Ovary (tissue), 9 donors: ENCODE measurements around the gene TLE4. TPM values are rescaled to one million over a fixed set of nuclear protein-coding genes. Genes with fewer than 3 reads are reported as not detected.

Experiments used
- DNase-seq, 5 donors: peaks; one replicate each; pipeline ENCODE4 v3.0.0-alpha.2; 2019 to 2020
- H3K27ac ChIP-seq, 2 donors: fragments of 200-600 bp; one replicate each; pipeline versions ENCODE4 v1.5.1 to v1.8.0; 2019 to 2022
- H3K27me3 ChIP-seq: fragments of 200-600 bp; one replicate; pipeline ENCODE4 v1.8.0; 2022
- H3K36me3 ChIP-seq: fragments of 200-600 bp; sonication (generic); one replicate; pipeline ENCODE4 v1.5.1; 2019
- H3K4me1 ChIP-seq: one replicate; pipeline ENCODE4 v1.8.1; 2013; ENCODE audit warnings: mild to moderate bottlenecking, moderate library complexity; ENCODE audit not compliant: insufficient read depth
- H3K4me3 ChIP-seq: fragments of 200-600 bp; sonication (generic); one replicate; pipeline ENCODE4 v1.5.1; 2017
- H3K9me3 ChIP-seq, 2 donors: fragments of 200-600 bp in 1 of 2; sonication (generic) in 1 of 2; one replicate each; pipeline versions ENCODE4 v1.5.1 to v1.8.1; 2013 to 2019; ENCODE audit warnings: mild to moderate bottlenecking in 1 of 2, moderate library complexity in 1 of 2
- CTCF ChIP-seq, 3 donors: fragments of 450-650 bp in 2 of 3; fragments of 200-600 bp in 1 of 3; IDR thresholded peaks; one replicate each; pipeline versions ENCODE4 v1.5.1 to v1.8.0; 2016 to 2022; ENCODE audit warnings: antibody characterized with exemption in 3 of 3, mild to moderate bottlenecking in 1 of 3
- EP300 ChIP-seq: sonication (generic); formaldehyde crosslinking; IDR thresholded peaks from one replicate; pipeline ENCODE4 v1.6.1; 2017; ENCODE audit warnings: antibody characterized with exemption
- POLR2A ChIP-seq: fragments of 450-650 bp; IDR thresholded peaks from one replicate; pipeline ENCODE4 v1.6.1; 2017; ENCODE audit warnings: antibody characterized with exemption, mild to moderate bottlenecking, moderate library complexity
- WGBS, 3 donors: extraction: QIAGEN DNeasy Blood & Tissue Kit in 1 of 3; methylation state at CpG; one replicate each; pipeline versions ENCODE4 v1.1.5 to v1.1.7; 2013 to 2017; 5-methylcytosine and 5-hydroxymethylcytosine counted together
- intact Hi-C, 4 donors: fragments of 100-400 bp; cut with DNase I; formaldehyde crosslinking; loops; one replicate each; pipeline versions ENCODE4 v1.11.0 to v1.15.1; 2022 to 2023
- polyA plus RNA-seq, 2 donors: library from polyadenylated mRNA; stranded (reverse); fragments of 200-250 nt in 1 of 2; fragments of 350-450 nt in 1 of 2; fragmentation: Illumina TruSeq in 1 of 2; extraction: RNeasy Lipid Tissue Mini Kit (QIAGEN cat#74804) in 1 of 2; gene quantifications; one replicate each; pipeline ENCODE4 v1.2.3, GENCODE V29; 2013 to 2014
- total RNA-seq, 7 donors: library from RNA; depleted of rRNA in 2 of 7; stranded (reverse); fragments of >200 nt in 2 of 7; fragmentation: NEBNext Ultra II Directional in 3 of 7; extraction: Animal tissue kit (Norgen Biotek cat#: 25700) in 3 of 7; gene quantifications; one replicate each; pipeline versions ENCODE4 v1.1.0 to v1.2.4, GENCODE V29; 2016 to 2023
- donor health status: DM: no; HTN: no; CAD: no; lungs with moderate emphysema.
- donor health status: DM: no; HTN: no; CAD: no.
- donor health status: Bipolar disorder and iron deficiency.
- donor health status: DM: yes; HTN: yes; CAD: no.
- donor health status: DM: no; HTN: no; CAD: no.
- donor health status: DM: yes; HTN: yes; CAD: no.

Gene TLE4
- total and polyA plus RNA-seq, 9 donors = 34.6 to 67.5 (median 54.6) TPM

GRCh38 chr9:79695531-79696175, 123.9 kb downstream of the TLE4 start:
- DNase-seq = no peak
- WGBS, 3 donors = 79 to 88% (median 86%) methylated on average over 6 of the region's 6 CpGs

GRCh38 chr9:79698967-79699366, 127.2 kb downstream of the TLE4 start:
- intact Hi-C loops = no loop called here
- no peak for DNase-seq

More at GRCh38 chr9:79695531-79696175, 123.9 kb downstream of the TLE4 start:
- Histone ChIP-seq H3K27me3 (no peaks in the 10 kb centered on the region), H3K4me3 (no peak overlapping the region), H3K36me3 (no peaks in the 10 kb centered on the region), H3K27ac (no peak overlapping the region), H3K9me3 (no peaks in the 10 kb centered on the region), H3K4me1 (peaks cover 9% of the 10 kb centered on the region)
- TF ChIP-seq EP300 (no peak), POLR2A (no peak), CTCF (IDR thresholded peaks at IDR 0.05) (no peak)
- intact Hi-C loops = no loop called here

GRCh38 chr9:79699479-79699878, 127.7 kb downstream of the TLE4 start:
- intact Hi-C loops = no loop called here
- H3K4me3 ChIP-seq = no peak overlapping the region
- no peaks in the 10 kb centered on the region for H3K9me3 ChIP-seq
- H3K27me3 ChIP-seq = no peaks in the 10 kb centered on the region
- peaks cover 5% of the 10 kb centered on the region for H3K4me1 ChIP-seq
- H3K36me3 ChIP-seq = no peaks in the 10 kb centered on the region
- H3K27ac ChIP-seq = no peak overlapping the region
- 92 to 95% (median 93%) methylated on average over 6 of the region's 6 CpGs for WGBS, 3 donors
- TF ChIP-seq CTCF (IDR thresholded peaks at IDR 0.05) (no peak), EP300 (no peak), POLR2A (no peak)
- DNase-seq = no peak

More at GRCh38 chr9:79698967-79699366, 127.2 kb downstream of the TLE4 start:
- 91 to 97% (median 94%) methylated on average over 2 of the region's 2 CpGs for WGBS, 3 donors
- Histone ChIP-seq H3K4me1 (peaks cover 8% of the 10 kb centered on the region), H3K4me3 (no peak overlapping the region), H3K9me3 (no peaks in the 10 kb centered on the region), H3K27me3 (no peaks in the 10 kb centered on the region), H3K27ac (no peak overlapping the region), H3K36me3 (no peaks in the 10 kb centered on the region)
- TF ChIP-seq EP300 = no peak
- no peak for TF ChIP-seq POLR2A
- no peak for TF ChIP-seq CTCF (IDR thresholded peaks at IDR 0.05)

GRCh38 chr9:79700607-79701360, 129.0 kb downstream of the TLE4 start:
- Histone ChIP-seq H3K27me3 (no peaks in the 10 kb centered on the region), H3K4me3 (no peak overlapping the region), H3K36me3 (no peaks in the 10 kb centered on the region), H3K4me1 (peaks cover 5% of the 10 kb centered on the region), H3K9me3 (no peaks in the 10 kb centered on the region), H3K27ac (no peak overlapping the region)
- TF ChIP-seq CTCF (IDR thresholded peaks at IDR 0.05) (no peak), POLR2A (no peak), EP300 (no peak)
- intact Hi-C loops = no loop called here
- WGBS, 3 donors = 32 to 72% (median 44%) methylated on average over 5 of the region's 5 CpGs
- DNase-seq = no peak
